Activated naive CD8-positive, alpha-beta T cell treated with anti-CD3 and anti-CD28 coated beads, Interleukin-2, amount 50 U/mL, for 24 hours (primary cell): ENCODE measurements around the gene MAP2.

Source experiments
- ATAC-seq: fragments of 150-1000 bp; cut with Tn5 transposase; one replicate; pipeline ENCODE4 v1.10.0; 2021
- DNase-seq: peaks from one replicate; pipeline ENCODE4 v3.0.0; 2021
- H3K27ac Mint-ChIP-seq: one replicate; pipeline ENCODE4 v1.8.0; 2021; ENCODE audit warnings: mild to moderate bottlenecking, mixed read lengths
- H3K27me3 Mint-ChIP-seq: one replicate; pipeline ENCODE4 v1.8.0; 2021; ENCODE audit warnings: mixed read lengths
- H3K36me3 Mint-ChIP-seq: one replicate; pipeline ENCODE4 v1.8.0; 2021; ENCODE audit warnings: low read depth, mixed read lengths
- H3K4me1 Mint-ChIP-seq: one replicate; pipeline ENCODE4 v1.8.0; 2021; ENCODE audit warnings: mixed read lengths
- H3K4me3 Mint-ChIP-seq: one replicate; pipeline ENCODE4 v1.8.0; 2021; ENCODE audit warnings: mild to moderate bottlenecking, moderate library complexity, mixed read lengths
- H3K9me3 Mint-ChIP-seq: one replicate; pipeline ENCODE4 v1.8.0; 2021; ENCODE audit warnings: mixed read lengths

The MAP2 gene

GRCh38 chr2:209673811-209674210, 250.0 kb downstream of the MAP2 start:
- Mint-ChIP-seq H3K4me1 (no peaks in the 10 kb centered on the region), H3K27me3 (peaks cover 2% of the 10 kb centered on the region), H3K4me3 (no peak overlapping the region), H3K9me3 (no peaks in the 10 kb centered on the region), H3K27ac (no peak overlapping the region), H3K36me3 (no peaks in the 10 kb centered on the region)
- DNase-seq (no peak), ATAC-seq (no peak)

- Mint-ChIP-seq H3K27me3 (peaks cover 2% of the 10 kb centered on the region), H3K4me3 (no peak overlapping the region), H3K27ac (no peak overlapping the region), H3K36me3 (no peaks in the 10 kb centered on the region), H3K4me1 (no peaks in the 10 kb centered on the region), H3K9me3 (no peaks in the 10 kb centered on the region)
- DNase-seq, result no peak
- ATAC-seq, result no peak
These were observed 256.7 kb downstream of the MAP2 start for GRCh38 chr2:209680596-209680995.

GRCh38 chr2:209681201-209681735, 257.4 kb downstream of the MAP2 start:
- no peak overlapping the region for H3K27ac Mint-ChIP-seq
- H3K36me3 Mint-ChIP-seq, result no peaks in the 10 kb centered on the region
- no peaks in the 10 kb centered on the region for H3K9me3 Mint-ChIP-seq
- H3K4me1 Mint-ChIP-seq, result no peaks in the 10 kb centered on the region
- DNase-seq (no peak), ATAC-seq (no peak)
- no peaks in the 10 kb centered on the region for H3K27me3 Mint-ChIP-seq
- H3K4me3 Mint-ChIP-seq, result no peak overlapping the region

GRCh38 chr2:209682646-209683045, 258.8 kb downstream of the MAP2 start:
- ATAC-seq (no peak), DNase-seq (no peak)
- H3K4me1 Mint-ChIP-seq, result no peaks in the 10 kb centered on the region
- H3K9me3 Mint-ChIP-seq, result no peaks in the 10 kb centered on the region
- H3K36me3 Mint-ChIP-seq, result no peaks in the 10 kb centered on the region
- H3K27me3 Mint-ChIP-seq, result no peaks in the 10 kb centered on the region
- H3K4me3 Mint-ChIP-seq, result no peak overlapping the region
- H3K27ac Mint-ChIP-seq, result no peak overlapping the region

- no peaks in the 10 kb centered on the region for H3K27me3 Mint-ChIP-seq
- H3K27ac Mint-ChIP-seq, result no peak overlapping the region
- no peak for DNase-seq
- no peaks in the 10 kb centered on the region for H3K9me3 Mint-ChIP-seq
- no peaks in the 10 kb centered on the region for H3K36me3 Mint-ChIP-seq
- H3K4me1 Mint-ChIP-seq, result no peaks in the 10 kb centered on the region
- H3K4me3 Mint-ChIP-seq, result no peak overlapping the region
- ATAC-seq, result no peak
These were observed 261.5 kb downstream of the MAP2 start for GRCh38 chr2:209685340-209685739.

- DNase-seq, result no peak
- Mint-ChIP-seq H3K36me3 (no peaks in the 10 kb centered on the region), H3K27ac (no peak overlapping the region), H3K4me3 (no peak overlapping the region), H3K4me1 (no peaks in the 10 kb centered on the region), H3K27me3 (no peaks in the 10 kb centered on the region), H3K9me3 (no peaks in the 10 kb centered on the region)
- ATAC-seq, result no peak
These were observed 262.1 kb downstream of the MAP2 start for GRCh38 chr2:209685963-209686362.

- ATAC-seq (no peak), DNase-seq (no peak)
- Mint-ChIP-seq H3K4me1 (no peaks in the 10 kb centered on the region), H3K9me3 (no peaks in the 10 kb centered on the region), H3K27ac (no peak overlapping the region), H3K27me3 (no peaks in the 10 kb centered on the region), H3K4me3 (no peak overlapping the region), H3K36me3 (no peaks in the 10 kb centered on the region)
These were observed 262.6 kb downstream of the MAP2 start for GRCh38 chr2:209686448-209686847.

- no peaks in the 10 kb centered on the region for H3K27me3 Mint-ChIP-seq
- ATAC-seq (no peak), DNase-seq (no peak)
- H3K4me3 Mint-ChIP-seq, result no peak overlapping the region
- no peak overlapping the region for H3K27ac Mint-ChIP-seq
- no peaks in the 10 kb centered on the region for H3K9me3 Mint-ChIP-seq
- H3K4me1 Mint-ChIP-seq, result no peaks in the 10 kb centered on the region
- no peaks in the 10 kb centered on the region for H3K36me3 Mint-ChIP-seq
These were observed 263.6 kb downstream of the MAP2 start for GRCh38 chr2:209687323-209687969.

GRCh38 chr2:209688385-209688784, 264.5 kb downstream of the MAP2 start:
- Mint-ChIP-seq H3K4me3 (no peak overlapping the region), H3K36me3 (no peaks in the 10 kb centered on the region), H3K27me3 (no peaks in the 10 kb centered on the region), H3K9me3 (no peaks in the 10 kb centered on the region), H3K4me1 (no peaks in the 10 kb centered on the region), H3K27ac (no peak overlapping the region)
- DNase-seq, result no peak
- ATAC-seq, result no peak

- Mint-ChIP-seq H3K36me3 (no peaks in the 10 kb centered on the region), H3K9me3 (no peaks in the 10 kb centered on the region), H3K4me3 (no peak overlapping the region), H3K27ac (no peak overlapping the region), H3K27me3 (no peaks in the 10 kb centered on the region), H3K4me1 (no peaks in the 10 kb centered on the region)
- ATAC-seq, result no peak
- DNase-seq, result no peak
These were observed 266.3 kb downstream of the MAP2 start for GRCh38 chr2:209690029-209690754.

GRCh38 chr2:209694748-209695147, 270.9 kb downstream of the MAP2 start:
- Mint-ChIP-seq H3K4me3 (no peak overlapping the region), H3K9me3 (no peaks in the 10 kb centered on the region), H3K36me3 (no peaks in the 10 kb centered on the region), H3K4me1 (peaks cover 6% of the 10 kb centered on the region), H3K27ac (no peak overlapping the region), H3K27me3 (no peaks in the 10 kb centered on the region)
- no peak for ATAC-seq
- no peak for DNase-seq

GRCh38 chr2:209696836-209697711, 273.2 kb downstream of the MAP2 start:
- Mint-ChIP-seq H3K36me3 (no peaks in the 10 kb centered on the region), H3K27ac (no peak overlapping the region), H3K4me1 (peaks cover 6% of the 10 kb centered on the region), H3K27me3 (no peaks in the 10 kb centered on the region), H3K9me3 (no peaks in the 10 kb centered on the region), H3K4me3 (no peak overlapping the region)
- DNase-seq, result no peak
- no peak for ATAC-seq

GRCh38 chr2:209702775-209703174, 278.9 kb downstream of the MAP2 start:
- H3K27ac Mint-ChIP-seq, result no peak overlapping the region

GRCh38 chr2:209713219-209713618, 289.4 kb downstream of the MAP2 start:
- DNase-seq (no peak), ATAC-seq (no peak)
- no peak overlapping the region for H3K4me3 Mint-ChIP-seq
- H3K4me1 Mint-ChIP-seq, result no peaks in the 10 kb centered on the region
- H3K27ac Mint-ChIP-seq, result no peak overlapping the region
- H3K36me3 Mint-ChIP-seq, result no peaks in the 10 kb centered on the region
- H3K9me3 Mint-ChIP-seq, result peaks cover 3% of the 10 kb centered on the region
- no peaks in the 10 kb centered on the region for H3K27me3 Mint-ChIP-seq

More at GRCh38 chr2:209702775-209703174, 278.9 kb downstream of the MAP2 start:
- ATAC-seq, result no peak
- Mint-ChIP-seq H3K9me3 (no peaks in the 10 kb centered on the region), H3K27me3 (no peaks in the 10 kb centered on the region), H3K36me3 (no peaks in the 10 kb centered on the region), H3K4me1 (no peaks in the 10 kb centered on the region), H3K4me3 (no peak overlapping the region)
- DNase-seq, result no peak
